Stomach (tissue), 9 donors: ENCODE results near the gene CARD11. TPM values are rescaled to one million over a fixed set of nuclear protein-coding genes. Genes with fewer than 3 reads are reported as not detected.

Experiments used
- DNase-seq, 2 donors: peaks; one replicate each; pipeline versions ENCODE4 v3.0.0 to v3.0.0-alpha.2; 2013 to 2019
- H3K27ac ChIP-seq, 5 donors: fragments of 200-600 bp in 4 of 5; sonication (generic) in 4 of 5; one replicate each; pipeline ENCODE4 v1.5.1; 2013 to 2019; ENCODE audit warnings: mild to moderate bottlenecking in 1 of 5, moderate library complexity in 1 of 5
- H3K27me3 ChIP-seq, 3 donors: fragments of 200-600 bp; sonication (generic); one replicate each; pipeline ENCODE4 v1.5.1; 2017 to 2019; ENCODE audit warnings: mixed run types in 1 of 3
- H3K36me3 ChIP-seq, 4 donors: fragments of 200-600 bp; sonication (generic); 1 replicate in 3 of 4; 2 replicates in 1 of 4; pipeline ENCODE4 v1.5.1; 2016 to 2019
- H3K4me1 ChIP-seq, 4 donors: fragments of 200-600 bp; sonication (generic); one replicate each; pipeline ENCODE4 v1.5.1; 2016 to 2019
- H3K4me3 ChIP-seq, 4 donors: fragments of 200-600 bp; sonication (generic) in 3 of 4; one replicate each; pipeline ENCODE4 v1.5.1; 2016 to 2019; ENCODE audit warnings: mild to moderate bottlenecking in 1 of 4
- H3K9me3 ChIP-seq, 4 donors: fragments of 200-600 bp; sonication (generic); one replicate each; pipeline ENCODE4 v1.5.1; 2016 to 2019
- CTCF ChIP-seq, 7 experiments: fragments of 450-650 bp in 4 of 7; fragments of 200-600 bp in 3 of 7; sonication (generic) in 3 of 7; IDR thresholded peaks; one replicate each; pipeline ENCODE4 v1.5.1; 2016 to 2019; ENCODE audit warnings: antibody characterized with exemption in 7 of 7, control low read depth in 2 of 7, mild to moderate bottlenecking in 1 of 7
- EP300 ChIP-seq: sonication (generic); formaldehyde crosslinking; IDR thresholded peaks from one replicate; pipeline ENCODE4 v1.6.1; 2017; ENCODE audit warnings: antibody characterized with exemption
- POLR2A ChIP-seq, 4 donors: fragments of 450-650 bp; IDR thresholded peaks; one replicate each; pipeline ENCODE4 v1.6.1; 2016; ENCODE audit warnings: antibody characterized with exemption in 4 of 4, control low read depth in 2 of 4, mild to moderate bottlenecking in 1 of 4, moderate library complexity in 1 of 4
- POLR2AphosphoS5 ChIP-seq, 3 donors: sonication (generic); formaldehyde crosslinking; IDR thresholded peaks; one replicate each; pipeline ENCODE4 v1.6.1; 2016; ENCODE audit warnings: antibody characterized with exemption in 3 of 3
- WGBS, 5 donors: extraction: QIAGEN DNeasy Blood & Tissue Kit in 3 of 5; methylation state at CpG; one replicate each; pipeline versions ENCODE4 v1.1.5 to v1.1.7; 2013 to 2018; 5-methylcytosine and 5-hydroxymethylcytosine counted together
- intact Hi-C: fragments of 100-400 bp; cut with DNase I; formaldehyde crosslinking; loops from one replicate; pipeline ENCODE4 v1.15.1; 2023; ENCODE audit warnings: low total_unique reads
- polyA plus RNA-seq, 3 donors: library from polyadenylated mRNA; stranded (reverse); fragments of 200-250 nt; gene quantifications; one replicate each; pipeline ENCODE4 v1.2.3, GENCODE V29; 2013
- total RNA-seq, 5 donors: library from RNA; depleted of rRNA; stranded (reverse); fragments of >200 nt; gene quantifications; one replicate each; pipeline versions ENCODE4 v1.1.0 to v1.2.3, GENCODE V29; 2014 to 2016
- donor health status: healthy with polysubstance abuse.
- donor health status: Bipolar disorder and iron deficiency.
- donor health status: healthy.

The CARD11 gene
- total and polyA plus RNA-seq, 8 donors, result 0.45 to 9.7 (median 1.8) TPM; not detected in 1

GRCh38 chr7:2919256-2919655, 124.4 kb downstream of the CARD11 start:
- 93 to 100% (median 97%) methylated on average over 6 to 19 of the region's 19 CpGs for WGBS, 5 donors
- Histone ChIP-seq H3K27me3 (peaks cover 0 to 39% (median 3%) of the 10 kb centered on the region in 3 donors), H3K27ac (no peak overlapping the region), H3K9me3 (no peaks in the 10 kb centered on the region), H3K36me3 (peaks cover 0 to 19% (median 2%) of the 10 kb centered on the region in 4 donors), H3K4me3 (no peak overlapping the region), H3K4me1 (no peaks in the 10 kb centered on the region)
- no peak for DNase-seq
- intact Hi-C loops, result no loop called here
- no peak for TF ChIP-seq POLR2A (IDR thresholded peaks at IDR 0.05)
- no peak for TF ChIP-seq CTCF (IDR thresholded peaks at IDR 0.05)
- TF ChIP-seq POLR2AphosphoS5 (IDR thresholded peaks at IDR 0.05), result no peak
- no peak for TF ChIP-seq EP300

GRCh38 chr7:2918406-2918805, 125.3 kb downstream of the CARD11 start:
- H3K4me1 ChIP-seq, result no peaks in the 10 kb centered on the region
- H3K9me3 ChIP-seq, result no peaks in the 10 kb centered on the region
- peaks cover 0 to 43% (median 3%) of the 10 kb centered on the region in 3 donors for H3K27me3 ChIP-seq
- H3K4me3 ChIP-seq, result no peak overlapping the region
- intact Hi-C loops, result no loop called here
- no peak for DNase-seq
- TF ChIP-seq POLR2AphosphoS5 (IDR thresholded peaks at IDR 0.05), result no peak
- TF ChIP-seq EP300, result no peak
- TF ChIP-seq CTCF (IDR thresholded peaks at IDR 0.05), result no peak
- H3K27ac ChIP-seq, result no peak overlapping the region
- whole genome bisulfite sequencing, 5 donors, result 87 to 96% (median 90%) methylated on average over 4 to 20 of the region's 20 CpGs
- H3K36me3 ChIP-seq, result peaks cover 0 to 23% (median 2%) of the 10 kb centered on the region in 4 donors

GRCh38 chr7:2915023-2915422, 128.6 kb downstream of the CARD11 start:
- no peaks in the 10 kb centered on the region for H3K9me3 ChIP-seq
- TF ChIP-seq POLR2AphosphoS5 (IDR thresholded peaks at IDR 0.05), result no peak
- no peak for TF ChIP-seq POLR2A (IDR thresholded peaks at IDR 0.05)
- TF ChIP-seq EP300, result no peak
- TF ChIP-seq CTCF (IDR thresholded peaks at IDR 0.05), result no peak
- H3K4me1 ChIP-seq, result no peaks in the 10 kb centered on the region
- peaks cover 0 to 33% (median 0%) of the 10 kb centered on the region in 3 donors for H3K27me3 ChIP-seq
- intact Hi-C loops, result no loop called here
- no peak overlapping the region for H3K4me3 ChIP-seq
- DNase-seq, result no peak
- 88 to 94% (median 91%) methylated on average over 16 of the region's 16 CpGs for WGBS, 5 donors
- no peak overlapping the region for H3K27ac ChIP-seq
- peaks cover 0 to 27% (median 0%) of the 10 kb centered on the region in 4 donors for H3K36me3 ChIP-seq

GRCh38 chr7:2913760-2914387, 129.8 kb downstream of the CARD11 start:
- no peak for DNase-seq
- intact Hi-C loops, result no loop called here
- no peak overlapping the region for H3K4me3 ChIP-seq
- no peaks in the 10 kb centered on the region for H3K9me3 ChIP-seq
- H3K27me3 ChIP-seq, result peaks cover 0 to 33% (median 0%) of the 10 kb centered on the region in 3 donors
- no peak for TF ChIP-seq POLR2A (IDR thresholded peaks at IDR 0.05)
- TF ChIP-seq POLR2AphosphoS5 (IDR thresholded peaks at IDR 0.05), result no peak
- TF ChIP-seq EP300, result no peak
- TF ChIP-seq CTCF (IDR thresholded peaks at IDR 0.05), result no peak
- no peaks in the 10 kb centered on the region for H3K4me1 ChIP-seq
- H3K36me3 ChIP-seq, result peaks cover 0 to 21% (median 0%) of the 10 kb centered on the region in 4 donors
- 81 to 89% (median 86%) methylated on average over 18 to 26 of the region's 26 CpGs for WGBS, 5 donors
- no peak overlapping the region for H3K27ac ChIP-seq
